K562 (cell line): Measurements from ENCODE around the gene KCNC3. TPM values are rescaled to one million over a fixed set of nuclear protein-coding genes. Genes with fewer than 3 reads are reported as not detected.

Experiments used
- CBX5 ChIP-seq: IDR thresholded peaks from 2 replicates; pipeline ENCODE4 v1.6.1; 2014; ENCODE audit warnings: low read depth, borderline replicate concordance
- DMBX1 ChIP-seq: fragments of 250-450 bp; sonication (Bioruptor Pico); IDR thresholded peaks from 2 replicates; pipeline ENCODE4 v1.8.0; 2022; ENCODE audit warnings: inconsistent platforms, mild to moderate bottlenecking, moderate library complexity, borderline replicate concordance
- EP300 ChIP-seq: IDR thresholded peaks from 2 replicates; pipeline ENCODE4 v1.6.1; 2012; ENCODE audit warnings: low read length, improper control_type of control experiment
- GABPA ChIP-seq: fragments of 200-800 bp; sonication (Bioruptor generic); conservative IDR thresholded peaks from 2 replicates; pipeline ENCODE4 v1.6.1; 2016; ENCODE audit warnings: low read depth, missing genetic modification characterization, missing compliant biosample characterization
- IFI16 ChIP-seq: fragments of 250-450 bp; sonication (Bioruptor Pico); IDR thresholded peaks from 2 replicates; pipeline ENCODE4 v2.1.2; 2022; ENCODE audit warnings: mild to moderate bottlenecking, inconsistent platforms
- MCM3 ChIP-seq: fragments of 450-650 bp; IDR thresholded peaks from 2 replicates; pipeline ENCODE4 v1.6.1; 2016
- MITF ChIP-seq: IDR thresholded peaks from 2 replicates; pipeline ENCODE4 v1.6.1; 2014; ENCODE audit warnings: antibody characterized with exemption
- NRF1 ChIP-seq, 2 experiments: fragments of 450-650 bp; IDR thresholded peaks in 1 of 2; conservative IDR thresholded peaks in 1 of 2; 2 replicates each; pipeline ENCODE4 v1.6.1; 2014; ENCODE audit warnings: mild to moderate bottlenecking in 2 of 2
- POU5F1 ChIP-seq: fragments of 150-350 bp; IDR thresholded peaks from 2 replicates; pipeline ENCODE4 v1.6.1; 2014; ENCODE audit warnings: borderline replicate concordance, low read length, low read depth, mild to moderate bottlenecking; ENCODE audit not compliant: partially characterized antibody
- PURB ChIP-seq: sonication (generic); formaldehyde crosslinking; IDR thresholded peaks from 2 replicates; pipeline ENCODE4 v1.9.0; 2021; ENCODE audit warnings: low read depth, mild to moderate bottlenecking, missing genetic modification reagents
- SREBF2 ChIP-seq: sonication (generic); formaldehyde crosslinking; IDR thresholded peaks from 2 replicates; pipeline ENCODE4 v1.4.0; 2020; ENCODE audit warnings: mild to moderate bottlenecking, missing genetic modification reagents
- ZBTB2 ChIP-seq: fragments of 450-650 bp; IDR thresholded peaks from 2 replicates; pipeline ENCODE4 v1.6.1; 2016; ENCODE audit warnings: antibody characterized with exemption
- ZNF174 ChIP-seq: fragments of 250-450 bp; sonication (Bioruptor Pico); IDR thresholded peaks from 2 replicates; pipeline ENCODE4 v1.4.0; 2020; ENCODE audit warnings: mild to moderate bottlenecking
- ZNF197 ChIP-seq: fragments of 200-800 bp; sonication (Bioruptor generic); IDR thresholded peaks from 2 replicates; pipeline ENCODE4 v1.6.1; 2016; ENCODE audit warnings: low read depth, missing genetic modification characterization, missing compliant biosample characterization
- ZNF696 ChIP-seq: fragments of 250-450 bp; sonication (Bioruptor Pico); conservative IDR thresholded peaks from 2 replicates; pipeline ENCODE4 v1.4.0; 2020; ENCODE audit warnings: mild to moderate bottlenecking, moderate library complexity
- polyA plus RNA-seq, 8 experiments: library from polyadenylated mRNA; depleted of rRNA in 4 of 8; stranded (reverse) in 5 of 8; unstranded in 3 of 8; fragments of >200 nt; fragmentation: Nextera tagmentation in 2 of 8; fragmentation: Illumina TruSeq in 1 of 8; extraction: Ambion mirVana in 2 of 8; extraction: Trizol in 1 of 8; gene quantifications; 2 replicates each; pipeline versions ENCODE4 v1.2.1 to v1.2.3, GENCODE V29; 2011 to 2014; ENCODE audit warnings: inconsistent platforms in 1 of 8, missing spikeins in 1 of 8
- total RNA-seq, 7 experiments: library from RNA; depleted of rRNA in 6 of 7; stranded (reverse); fragments of >200 nt in 6 of 7; fragmentation: Illumina TruSeq in 2 of 7; extraction: Trizol in 2 of 7; gene quantifications; 2 replicates each; pipeline versions ENCODE4 v1.2.1 to v1.2.3, GENCODE V29; 2011 to 2021; ENCODE audit warnings: low replicate concordance in 1 of 7

The KCNC3 gene
- total and polyA plus RNA-seq, 9 of the 15 experiments (the other 6 are each of a cell fraction or from before 2014, with no cell fraction given): 0.03 to 26.2 (median 2.0) TPM

DNA sequence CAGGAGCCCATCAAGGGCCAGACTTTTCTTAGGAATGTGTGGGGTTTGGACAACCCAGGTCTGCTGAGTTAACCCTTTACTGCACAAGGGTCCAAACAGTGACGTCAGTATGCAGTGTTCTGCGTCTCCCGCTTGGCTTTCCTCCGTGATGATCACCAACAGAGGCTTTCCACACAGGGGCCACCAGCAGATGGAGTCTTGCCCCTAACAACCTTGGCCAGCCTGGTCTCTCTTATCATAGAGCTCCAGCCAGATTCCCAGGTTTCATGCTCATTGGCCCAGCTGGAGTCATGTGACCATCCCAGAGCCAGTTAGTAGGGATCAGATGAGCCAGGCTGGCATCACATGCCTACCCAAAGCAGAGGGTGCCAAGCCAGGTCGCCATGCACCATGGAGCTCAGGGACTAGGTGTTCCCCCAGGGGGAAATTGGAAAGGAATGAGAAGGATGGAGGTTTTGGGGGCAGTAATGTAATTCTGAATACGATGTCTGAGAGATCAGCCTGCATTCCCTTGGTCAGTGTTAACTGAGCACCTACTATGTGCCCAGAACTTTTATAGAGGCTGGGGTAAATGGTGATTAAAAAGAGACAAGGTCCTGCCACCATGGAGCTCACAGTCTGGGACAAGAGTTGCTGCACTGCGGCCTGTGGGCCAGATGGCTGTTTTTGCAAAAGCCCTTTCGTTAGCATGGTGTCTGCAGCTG is 64.5 kb downstream of the KCNC3 start (continued):
- TF ChIP-seq NRF1 (conservative IDR thresholded peaks at IDR 0.05 in 1 of 2, IDR thresholded peaks at IDR 0.05 in 1 of 2) (no peak), CBX5 (no peak), GABPA (no peak), MITF (no peak), POU5F1 (no peak), SREBF2 (no peak), DMBX1 (no peak), EP300 (peak; percentile 29; the same call in 1 of the 2 replicates), MCM3 (no peak), ZBTB2 (no peak), ZNF197 (no peak), PURB (CRISPR knock-in tag) (no peak), ZNF696 (CRISPR knock-in tag) (no peak), ZNF174 (no peak), IFI16 (CRISPR knock-in tag) (no peak)
